ENCODE data around the gene PCDH9.

PCDH9 gene

GRCh38 chr13:66847541-66847940, 382.6 kb downstream of the PCDH9 start:
- Histone ChIP-seq H2BK12ac (ENCODE audit: low read length in 2 of 2) (no peak overlapping the region), H3K79me1 (replicated peaks; ENCODE audit: low read length, poor library complexity, severe bottlenecking) (no peaks in the 10 kb centered on the region), H3K23ac (ENCODE audit: low read length in 2 of 2) (no peak overlapping the region), H2BK15ac (ENCODE audit: low read depth, poor library complexity, severe bottlenecking) (no peak overlapping the region), H3K9ac (ENCODE audit: low read length) (no peak overlapping the region), H2AK5ac (ENCODE audit: low read length, severe bottlenecking) (no peak overlapping the region), H3K9me3 (ENCODE audit: control insufficient read depth, low read length) (no peaks in the 10 kb centered on the region), H4K91ac (ENCODE audit: low read length) (no peak overlapping the region), H2AFZ (ENCODE audit: low read depth, low read length) (no peak overlapping the region), H3K36me3 (ENCODE audit: control insufficient read depth in 1 of 2, insufficient read depth in 2 of 2, low read depth in 1 of 2, low read length in 2 of 2) (no peaks in the 10 kb centered on the region), H3K27me3 (ENCODE audit: control insufficient read depth in 1 of 2, insufficient read depth in 1 of 2, low read length in 2 of 2) (no peaks in the 10 kb centered on the region), H3K14ac (ENCODE audit: low read length in 2 of 2) (no peak overlapping the region), H2BK5ac (ENCODE audit: low read depth, low read length, poor library complexity, severe bottlenecking) (no peak overlapping the region), H3K4me2 (ENCODE audit: low read length, poor library complexity, severe bottlenecking) (no peak overlapping the region), H4K8ac (ENCODE audit: low read length) (no peak overlapping the region), H3K18ac (ENCODE audit: low read depth in 1 of 2, low read length in 2 of 2) (no peak overlapping the region), H3K4me3 (ENCODE audit: insufficient read depth in 1 of 2, low read depth in 1 of 2, low read length in 2 of 2) (no peak overlapping the region), H3K4me1 (ENCODE audit: control insufficient read depth, insufficient read depth, low read depth, low read length) (no peaks in the 10 kb centered on the region), H3K4ac (ENCODE audit: low read depth in 1 of 2, low read length in 2 of 2) (no peak overlapping the region), H3K27ac (ENCODE audit: low read length, poor library complexity, severe bottlenecking) (no peak overlapping the region), H2BK120ac (ENCODE audit: low read depth, low read length) (no peak overlapping the region)
- WGBS, result 96% methylated on average over 3 of the region's 6 CpGs
- DNase-seq, result no peak

GRCh38 chr13:66845393-66845792, 384.7 kb downstream of the PCDH9 start:
- Histone ChIP-seq H3K4me1 (ENCODE audit: control insufficient read depth, insufficient read depth, low read depth, low read length) (no peaks in the 10 kb centered on the region), H2BK15ac (ENCODE audit: low read depth, poor library complexity, severe bottlenecking) (no peak overlapping the region), H3K4me2 (ENCODE audit: low read length, poor library complexity, severe bottlenecking) (no peak overlapping the region), H3K27ac (ENCODE audit: low read length, poor library complexity, severe bottlenecking) (no peak overlapping the region), H3K9ac (ENCODE audit: low read length) (no peak overlapping the region), H3K27me3 (ENCODE audit: control insufficient read depth in 1 of 2, insufficient read depth in 1 of 2, low read length in 2 of 2) (no peaks in the 10 kb centered on the region), H2BK12ac (ENCODE audit: low read length in 2 of 2) (no peak overlapping the region), H3K18ac (ENCODE audit: low read depth in 1 of 2, low read length in 2 of 2) (no peak overlapping the region), H2AK5ac (ENCODE audit: low read length, severe bottlenecking) (no peak overlapping the region), H4K91ac (ENCODE audit: low read length) (no peak overlapping the region), H3K14ac (ENCODE audit: low read length in 2 of 2) (peak overlapping the region in 1 of 2 experiments; percentile 44), H3K4ac (ENCODE audit: low read depth in 1 of 2, low read length in 2 of 2) (no peak overlapping the region), H3K23ac (ENCODE audit: low read length in 2 of 2) (no peak overlapping the region), H3K79me1 (replicated peaks; ENCODE audit: low read length, poor library complexity, severe bottlenecking) (no peaks in the 10 kb centered on the region), H3K9me3 (ENCODE audit: control insufficient read depth, low read length) (no peaks in the 10 kb centered on the region), H2AFZ (ENCODE audit: low read depth, low read length) (no peak overlapping the region), H3K4me3 (ENCODE audit: insufficient read depth in 1 of 2, low read depth in 1 of 2, low read length in 2 of 2) (no peak overlapping the region), H4K8ac (ENCODE audit: low read length) (no peak overlapping the region), H3K36me3 (ENCODE audit: control insufficient read depth in 1 of 2, insufficient read depth in 2 of 2, low read depth in 1 of 2, low read length in 2 of 2) (no peaks in the 10 kb centered on the region), H2BK120ac (ENCODE audit: low read depth, low read length) (no peak overlapping the region), H2BK5ac (ENCODE audit: low read depth, low read length, poor library complexity, severe bottlenecking) (no peak overlapping the region)
- DNase-seq, result no peak
- WGBS, result 94% methylated on average over 10 of the region's 10 CpGs

- no peak overlapping the region for H3K4me2 ChIP-seq (ENCODE audit: low read length, poor library complexity, severe bottlenecking)
- no peak overlapping the region for H2BK120ac ChIP-seq (ENCODE audit: low read depth, low read length)
- no peaks in the 10 kb centered on the region for H3K4me1 ChIP-seq (ENCODE audit: control insufficient read depth, insufficient read depth, low read depth, low read length)
- H2BK5ac ChIP-seq (ENCODE audit: low read depth, low read length, poor library complexity, severe bottlenecking), result no peak overlapping the region
- H3K27me3 ChIP-seq (ENCODE audit: control insufficient read depth in 1 of 2, insufficient read depth in 1 of 2, low read length in 2 of 2), result no peaks in the 10 kb centered on the region
- H4K91ac ChIP-seq (ENCODE audit: low read length), result no peak overlapping the region
- H2AK5ac ChIP-seq (ENCODE audit: low read length, severe bottlenecking), result no peak overlapping the region
- H2AFZ ChIP-seq (ENCODE audit: low read depth, low read length), result no peak overlapping the region
- H2BK15ac ChIP-seq (ENCODE audit: low read depth, poor library complexity, severe bottlenecking), result no peak overlapping the region
- no peak overlapping the region for H2BK12ac ChIP-seq (ENCODE audit: low read length in 2 of 2)
- H4K8ac ChIP-seq (ENCODE audit: low read length), result no peak overlapping the region
- H3K9me3 ChIP-seq (ENCODE audit: control insufficient read depth, low read length), result no peaks in the 10 kb centered on the region
- H3K9ac ChIP-seq (ENCODE audit: low read length), result no peak overlapping the region
- WGBS, result 93% methylated on average over 7 of the region's 7 CpGs
- no peak overlapping the region for H3K14ac ChIP-seq (ENCODE audit: low read length in 2 of 2)
- no peak overlapping the region for H3K23ac ChIP-seq (ENCODE audit: low read length in 2 of 2)
- H3K4ac ChIP-seq (ENCODE audit: low read depth in 1 of 2, low read length in 2 of 2), result no peak overlapping the region
- H3K36me3 ChIP-seq (ENCODE audit: control insufficient read depth in 1 of 2, insufficient read depth in 2 of 2, low read depth in 1 of 2, low read length in 2 of 2), result no peaks in the 10 kb centered on the region
- H3K4me3 ChIP-seq (ENCODE audit: insufficient read depth in 1 of 2, low read depth in 1 of 2, low read length in 2 of 2), result no peak overlapping the region
- no peak overlapping the region for H3K27ac ChIP-seq (ENCODE audit: low read length, poor library complexity, severe bottlenecking)
- no peaks in the 10 kb centered on the region for H3K79me1 ChIP-seq (replicated peaks; ENCODE audit: low read length, poor library complexity, severe bottlenecking)
- no peak for DNase-seq
- no peak overlapping the region for H3K18ac ChIP-seq (ENCODE audit: low read depth in 1 of 2, low read length in 2 of 2)
Measured at GRCh38 chr13:66844933-66845332, 385.2 kb downstream of the PCDH9 start.

GRCh38 chr13:66842766-66843165, 387.4 kb downstream of the PCDH9 start:
- Histone ChIP-seq H4K91ac (ENCODE audit: low read length) (no peak overlapping the region), H3K4me2 (ENCODE audit: low read length, poor library complexity, severe bottlenecking) (no peak overlapping the region), H3K4me1 (ENCODE audit: control insufficient read depth, insufficient read depth, low read depth, low read length) (no peaks in the 10 kb centered on the region), H3K27ac (ENCODE audit: low read length, poor library complexity, severe bottlenecking) (no peak overlapping the region), H3K23ac (ENCODE audit: low read length in 2 of 2) (no peak overlapping the region), H2BK15ac (ENCODE audit: low read depth, poor library complexity, severe bottlenecking) (no peak overlapping the region), H3K9ac (ENCODE audit: low read length) (no peak overlapping the region), H3K79me1 (replicated peaks; ENCODE audit: low read length, poor library complexity, severe bottlenecking) (no peaks in the 10 kb centered on the region), H2AFZ (ENCODE audit: low read depth, low read length) (no peak overlapping the region), H2AK5ac (ENCODE audit: low read length, severe bottlenecking) (no peak overlapping the region), H3K18ac (ENCODE audit: low read depth in 1 of 2, low read length in 2 of 2) (no peak overlapping the region), H2BK12ac (ENCODE audit: low read length in 2 of 2) (no peak overlapping the region), H3K36me3 (ENCODE audit: control insufficient read depth in 1 of 2, insufficient read depth in 2 of 2, low read depth in 1 of 2, low read length in 2 of 2) (no peaks in the 10 kb centered on the region), H2BK120ac (ENCODE audit: low read depth, low read length) (no peak overlapping the region), H3K4me3 (ENCODE audit: insufficient read depth in 1 of 2, low read depth in 1 of 2, low read length in 2 of 2) (no peak overlapping the region), H2BK5ac (ENCODE audit: low read depth, low read length, poor library complexity, severe bottlenecking) (no peak overlapping the region), H3K4ac (ENCODE audit: low read depth in 1 of 2, low read length in 2 of 2) (no peak overlapping the region), H3K9me3 (ENCODE audit: control insufficient read depth, low read length) (no peaks in the 10 kb centered on the region), H3K14ac (ENCODE audit: low read length in 2 of 2) (no peak overlapping the region), H3K27me3 (ENCODE audit: control insufficient read depth in 1 of 2, insufficient read depth in 1 of 2, low read length in 2 of 2) (no peaks in the 10 kb centered on the region), H4K8ac (ENCODE audit: low read length) (no peak overlapping the region)
- no peak for DNase-seq
- 83% methylated on average over 2 of the region's 2 CpGs for WGBS
